ENCODE results near the gene RNF223. TPM values are rescaled to one million over a fixed set of nuclear protein-coding genes. Genes with fewer than 3 reads are reported as not detected.

The RNF223 gene
- total RNA-seq, 1 experiment from 2014 or later: 5.0 TPM

DNA sequence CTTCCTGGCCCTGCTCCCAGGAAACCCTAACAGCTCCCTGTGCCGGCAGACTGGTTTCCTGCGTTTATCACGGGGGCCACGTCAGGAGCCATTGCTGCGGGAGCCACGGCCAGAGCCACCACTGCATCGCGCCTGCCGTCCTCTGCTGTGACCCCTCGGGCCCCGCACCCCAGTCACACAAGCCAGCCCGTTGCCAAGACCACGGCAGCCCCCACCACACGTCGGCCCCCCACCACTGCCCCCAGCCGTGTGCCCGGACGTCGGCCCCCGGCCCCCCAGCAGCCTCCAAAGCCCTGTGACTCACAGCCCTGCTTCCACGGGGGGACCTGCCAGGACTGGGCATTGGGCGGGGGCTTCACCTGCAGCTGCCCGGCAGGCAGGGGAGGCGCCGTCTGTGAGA is 26.1 kb downstream of the RNF223 start:
- CTCF ChIA-PET: no interaction called here
- Mint-ChIP-seq H3K4me1 (ENCODE audit: low read depth, unreplicated experiment) (no peaks in the 10 kb centered on the region), H3K36me3 (ENCODE audit: insufficient read depth, unreplicated experiment) (peaks cover 58% of the 10 kb centered on the region), H3K9me3 (ENCODE audit: low read depth, unreplicated experiment) (no peaks in the 10 kb centered on the region), H3K27ac (ENCODE audit: unreplicated experiment) (no peak overlapping the region), H3K4me3 (ENCODE audit: low read depth, unreplicated experiment) (no peak overlapping the region), H3K27me3 (ENCODE audit: unreplicated experiment) (no peaks in the 10 kb centered on the region)
- intact Hi-C loops (cut with micrococcal nuclease; ENCODE audit: unreplicated experiment): no loop called here
- BruUV-seq (replicated peaks): no TSS peak
- no peak for DNase-seq
- TF ChIP-seq, protein P1, sequence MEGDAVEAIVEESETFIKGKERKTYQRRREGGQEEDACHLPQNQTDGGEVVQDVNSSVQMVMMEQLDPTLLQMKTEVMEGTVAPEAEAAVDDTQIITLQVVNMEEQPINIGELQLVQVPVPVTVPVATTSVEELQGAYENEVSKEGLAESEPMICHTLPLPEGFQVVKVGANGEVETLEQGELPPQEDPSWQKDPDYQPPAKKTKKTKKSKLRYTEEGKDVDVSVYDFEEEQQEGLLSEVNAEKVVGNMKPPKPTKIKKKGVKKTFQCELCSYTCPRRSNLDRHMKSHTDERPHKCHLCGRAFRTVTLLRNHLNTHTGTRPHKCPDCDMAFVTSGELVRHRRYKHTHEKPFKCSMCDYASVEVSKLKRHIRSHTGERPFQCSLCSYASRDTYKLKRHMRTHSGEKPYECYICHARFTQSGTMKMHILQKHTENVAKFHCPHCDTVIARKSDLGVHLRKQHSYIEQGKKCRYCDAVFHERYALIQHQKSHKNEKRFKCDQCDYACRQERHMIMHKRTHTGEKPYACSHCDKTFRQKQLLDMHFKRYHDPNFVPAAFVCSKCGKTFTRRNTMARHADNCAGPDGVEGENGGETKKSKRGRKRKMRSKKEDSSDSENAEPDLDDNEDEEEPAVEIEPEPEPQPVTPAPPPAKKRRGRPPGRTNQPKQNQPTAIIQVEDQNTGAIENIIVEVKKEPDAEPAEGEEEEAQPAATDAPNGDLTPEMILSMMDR (IDR thresholded peaks at IDR 0.05; ENCODE audit: unreplicated experiment): no peak

DNA sequence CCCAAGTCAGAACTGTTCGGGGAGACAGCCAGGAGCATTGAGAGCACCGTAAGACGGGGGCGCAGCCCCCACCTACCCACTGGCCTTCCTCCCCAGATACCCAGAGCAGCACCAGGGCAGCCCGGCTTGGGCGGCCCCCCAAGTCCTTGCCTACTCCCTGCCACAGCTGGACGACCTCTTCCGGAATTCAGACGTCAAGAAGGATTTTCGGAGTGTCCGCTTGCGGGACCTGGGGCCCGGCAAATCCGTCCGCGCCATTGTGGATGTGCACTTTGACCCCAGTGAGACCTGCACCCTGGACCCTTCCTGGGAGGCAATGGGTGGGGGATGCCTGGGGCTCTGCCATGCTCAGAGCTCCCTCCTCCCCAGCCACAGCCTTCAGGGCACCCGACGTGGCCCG is 26.7 kb downstream of the RNF223 start:
- H3K9me3 Mint-ChIP-seq (ENCODE audit: low read depth, unreplicated experiment): no peaks in the 10 kb centered on the region
- no peak overlapping the region for H3K27ac Mint-ChIP-seq (ENCODE audit: unreplicated experiment)
- TF ChIP-seq, protein P1 (IDR thresholded peaks at IDR 0.05; ENCODE audit: unreplicated experiment): no peak
- no peak overlapping the region for H3K4me3 Mint-ChIP-seq (ENCODE audit: low read depth, unreplicated experiment)
- BruUV-seq (replicated peaks): no TSS peak
- DNase-seq: no peak
- no peaks in the 10 kb centered on the region for H3K27me3 Mint-ChIP-seq (ENCODE audit: unreplicated experiment)
- H3K4me1 Mint-ChIP-seq (ENCODE audit: low read depth, unreplicated experiment): no peaks in the 10 kb centered on the region
- intact Hi-C loops (cut with micrococcal nuclease; ENCODE audit: unreplicated experiment): no loop called here
- CTCF ChIA-PET: no interaction called here
- H3K36me3 Mint-ChIP-seq (ENCODE audit: insufficient read depth, unreplicated experiment): peaks cover 58% of the 10 kb centered on the region

DNA sequence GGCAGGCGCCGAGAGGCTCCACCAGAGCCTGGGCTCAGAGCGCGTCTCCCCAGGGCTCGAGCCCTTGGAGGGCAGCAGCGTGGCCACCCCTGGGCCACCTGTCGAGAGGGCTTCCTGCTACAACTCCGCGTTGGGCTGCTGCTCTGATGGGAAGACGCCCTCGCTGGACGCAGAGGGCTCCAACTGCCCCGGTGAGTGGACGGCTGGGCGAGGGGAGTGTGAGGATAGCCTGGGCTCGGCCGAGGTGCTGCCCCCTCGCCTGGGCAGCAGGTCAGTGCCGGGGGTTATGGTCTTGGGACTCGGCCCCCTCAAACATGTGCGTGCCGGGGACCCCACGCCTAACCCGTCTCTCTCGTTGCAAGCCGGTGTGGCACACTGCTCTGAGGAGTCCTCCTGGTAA is 27.3 kb downstream of the RNF223 start:
- Mint-ChIP-seq H3K27ac (ENCODE audit: unreplicated experiment) (no peak overlapping the region), H3K27me3 (ENCODE audit: unreplicated experiment) (no peaks in the 10 kb centered on the region), H3K9me3 (ENCODE audit: low read depth, unreplicated experiment) (no peaks in the 10 kb centered on the region), H3K4me1 (ENCODE audit: low read depth, unreplicated experiment) (no peaks in the 10 kb centered on the region), H3K36me3 (ENCODE audit: insufficient read depth, unreplicated experiment) (peaks cover 56% of the 10 kb centered on the region), H3K4me3 (ENCODE audit: low read depth, unreplicated experiment) (no peak overlapping the region)
- no TSS peak for BruUV-seq (replicated peaks)
- TF ChIP-seq, protein P1 (IDR thresholded peaks at IDR 0.05; ENCODE audit: unreplicated experiment): no peak
- no peak for DNase-seq
- CTCF ChIA-PET: no interaction called here
- intact Hi-C loops (cut with micrococcal nuclease; ENCODE audit: unreplicated experiment): no loop called here

DNA sequence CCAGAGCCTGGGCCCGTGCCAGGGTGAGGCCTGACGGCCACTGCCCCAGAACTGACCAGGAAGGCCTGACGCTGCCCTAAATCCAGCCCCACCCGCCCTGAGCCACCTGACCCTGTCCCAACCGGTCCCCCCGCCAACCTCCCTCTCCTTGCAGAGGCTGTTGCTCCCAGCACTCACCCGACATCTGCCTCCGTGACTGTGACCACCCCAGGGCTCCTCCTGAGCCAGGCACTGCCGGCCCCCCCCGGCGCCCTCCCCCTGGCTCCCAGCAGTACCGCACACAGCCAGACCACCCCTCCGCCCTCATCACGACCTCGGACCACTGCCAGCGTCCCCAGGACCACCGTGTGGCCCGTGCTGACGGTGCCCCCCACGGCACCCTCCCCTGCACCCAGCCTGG is 27.9 kb downstream of the RNF223 start:
- no peak for DNase-seq
- BruUV-seq (replicated peaks): no TSS peak
- Mint-ChIP-seq H3K27ac (ENCODE audit: unreplicated experiment) (no peak overlapping the region), H3K4me1 (ENCODE audit: low read depth, unreplicated experiment) (no peaks in the 10 kb centered on the region), H3K27me3 (ENCODE audit: unreplicated experiment) (no peaks in the 10 kb centered on the region), H3K4me3 (ENCODE audit: low read depth, unreplicated experiment) (no peak overlapping the region), H3K9me3 (ENCODE audit: low read depth, unreplicated experiment) (no peaks in the 10 kb centered on the region), H3K36me3 (ENCODE audit: insufficient read depth, unreplicated experiment) (peaks cover 55% of the 10 kb centered on the region)
- TF ChIP-seq, protein P1 (IDR thresholded peaks at IDR 0.05; ENCODE audit: unreplicated experiment): no peak
- CTCF ChIA-PET: no interaction called here
- intact Hi-C loops (cut with micrococcal nuclease; ENCODE audit: unreplicated experiment): no loop called here

Data from Calu3 (cell line).